ENCODE data around the gene ADARB2. TPM values are rescaled to one million over a fixed set of nuclear protein-coding genes. Genes with fewer than 3 reads are reported as not detected.

ADARB2 gene
- total and polyA plus RNA-seq, 10 of the 15 experiments (the other 5 are each of a cell fraction or from before 2014, with no cell fraction given), result 0.02 to 4.1 (median 0.76) TPM

DNA sequence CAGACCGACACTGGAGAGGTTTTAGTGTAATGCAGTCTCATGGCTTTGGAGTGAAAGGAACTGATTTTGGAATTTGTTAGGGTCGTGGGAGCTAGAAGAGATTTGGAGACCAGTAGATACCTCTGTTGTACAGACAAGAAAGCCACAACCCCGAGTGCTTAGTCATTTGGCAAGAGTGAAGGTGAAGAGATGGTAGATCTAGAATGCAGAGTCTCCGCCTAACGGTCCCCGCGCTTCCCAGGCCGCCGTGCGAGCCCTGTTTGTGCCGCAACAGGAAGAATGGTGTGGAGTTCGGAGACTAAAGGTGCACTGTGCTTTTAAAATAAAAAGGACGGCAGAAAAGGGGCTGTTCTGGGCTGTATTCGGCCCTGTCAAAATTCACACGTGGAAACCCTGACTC is 186.7 kb downstream of the ADARB2 start:
- no peaks in the 10 kb centered on the region for H3K79me2 ChIP-seq (ENCODE audit: control insufficient read depth, insufficient read depth, low read length)
- no peak overlapping the region for H3K4me2 ChIP-seq (ENCODE audit: control insufficient read depth, insufficient read depth)
- ChIA-PET POLR2A (no interaction called here), RAD21 (ENCODE audit: unreplicated experiment) (no interaction called here), SMC1A (ENCODE audit: uncharacterized antibody, unreplicated experiment) (no interaction called here), CTCF (no interaction called here)
- H2AFZ ChIP-seq (ENCODE audit: control insufficient read depth, low read depth, low read length), result no peak overlapping the region
- H3K36me3 ChIP-seq (ENCODE audit: control insufficient read depth in 2 of 2, insufficient read depth in 2 of 2, low read length in 1 of 2), result no peaks in the 10 kb centered on the region
- no peak for ATAC-seq
- no peak for TF ChIP-seq EED (IDR thresholded peaks at IDR 0.05; ENCODE audit: low read depth)
- TF ChIP-seq NR2C2 (IDR thresholded peaks at IDR 0.05; ENCODE audit: borderline replicate concordance, control insufficient read depth, insufficient read length, low read depth), result no peak
- no peak overlapping the region for H3K4me3 ChIP-seq
- H3K27ac ChIP-seq (ENCODE audit: control insufficient read depth, insufficient read depth), result no peak overlapping the region
- no peaks in the 10 kb centered on the region for H4K20me1 ChIP-seq (ENCODE audit: control insufficient read depth, insufficient read depth)
- H3K9ac ChIP-seq (ENCODE audit: control insufficient read depth, insufficient read depth, low read length), result no peak overlapping the region
- H3K4me1 ChIP-seq (ENCODE audit: control insufficient read depth, insufficient read depth, low read length), result peaks cover 7% of the 10 kb centered on the region
- in situ Hi-C loops (cut with MboI), result no loop called here
- H3K27me3 ChIP-seq (replicated peaks in 1 of 2; ENCODE audit: control insufficient read depth in 2 of 2, insufficient read depth in 2 of 2, low read length in 1 of 2), result no peaks in the 10 kb centered on the region
- intact Hi-C loops (cut with micrococcal nuclease; ENCODE audit: unreplicated experiment), result no loop called here
- H3K9me3 ChIP-seq (replicated peaks; ENCODE audit: control insufficient read depth, insufficient read depth, low read length), result no peaks in the 10 kb centered on the region; the same call in 2 of the 3 replicates
- WGBS (ENCODE audit: insufficient coverage, insufficient replicate concordance, low lambda C conversion rate, missing lambda C conversion rate), result 67% methylated on average over 15 of the region's 15 CpGs
- DNase-seq (ENCODE audit: low read depth, low spot score), result no peak
- no peak for FAIRE-seq
- BruUV-seq (replicated peaks), result no TSS peak

DNA sequence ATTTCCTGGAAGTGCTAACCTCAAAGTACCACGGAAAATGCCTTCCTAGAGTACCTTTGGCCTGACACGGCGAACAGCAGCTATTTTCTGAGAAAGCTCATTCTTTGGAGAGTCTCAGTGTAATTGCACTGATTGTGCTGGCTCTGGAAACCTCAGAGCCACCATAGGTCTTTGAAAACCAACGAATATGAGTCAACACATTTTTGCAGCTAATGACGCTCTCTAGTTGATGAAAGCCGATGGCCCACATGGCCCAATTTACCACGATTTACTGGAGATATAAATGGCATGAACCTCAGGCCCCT is 187.1 kb downstream of the ADARB2 start:
- Histone ChIP-seq H3K4me2 (ENCODE audit: control insufficient read depth, insufficient read depth) (no peak overlapping the region), H3K4me3 (no peak overlapping the region), H3K27me3 (replicated peaks in 1 of 2; ENCODE audit: control insufficient read depth in 2 of 2, insufficient read depth in 2 of 2, low read length in 1 of 2) (no peaks in the 10 kb centered on the region), H2AFZ (ENCODE audit: control insufficient read depth, low read depth, low read length) (no peak overlapping the region), H4K20me1 (ENCODE audit: control insufficient read depth, insufficient read depth) (no peaks in the 10 kb centered on the region), H3K79me2 (ENCODE audit: control insufficient read depth, insufficient read depth, low read length) (no peaks in the 10 kb centered on the region), H3K4me1 (ENCODE audit: control insufficient read depth, insufficient read depth, low read length) (peaks cover 7% of the 10 kb centered on the region), H3K9ac (ENCODE audit: control insufficient read depth, insufficient read depth, low read length) (no peak overlapping the region), H3K9me3 (replicated peaks; ENCODE audit: control insufficient read depth, insufficient read depth, low read length) (no peaks in the 10 kb centered on the region; the same call in 2 of the 3 replicates), H3K36me3 (ENCODE audit: control insufficient read depth in 2 of 2, insufficient read depth in 2 of 2, low read length in 1 of 2) (no peaks in the 10 kb centered on the region), H3K27ac (ENCODE audit: control insufficient read depth, insufficient read depth) (no peak overlapping the region)
- in situ Hi-C loops (cut with MboI) (no loop called here), intact Hi-C loops (cut with micrococcal nuclease; ENCODE audit: unreplicated experiment) (no loop called here)
- no TSS peak for BruUV-seq (replicated peaks)
- DNase-seq (ENCODE audit: low read depth, low spot score) (no peak), ATAC-seq (no peak), FAIRE-seq (no peak)
- RAD21 ChIA-PET (ENCODE audit: unreplicated experiment), result no interaction called here
- POLR2A ChIA-PET, result no interaction called here
- SMC1A ChIA-PET (ENCODE audit: uncharacterized antibody, unreplicated experiment), result interaction anchor here (0.7 kb wide), 1 partner anchor 188 kb away, joined by 3 read pairs; no protein-coding TSS in a partner anchor
- 14% methylated on average over 7 of the region's 7 CpGs for WGBS (ENCODE audit: insufficient coverage, insufficient replicate concordance, low lambda C conversion rate, missing lambda C conversion rate)
- CTCF ChIA-PET, result no interaction called here
- TF ChIP-seq, protein P1, sequence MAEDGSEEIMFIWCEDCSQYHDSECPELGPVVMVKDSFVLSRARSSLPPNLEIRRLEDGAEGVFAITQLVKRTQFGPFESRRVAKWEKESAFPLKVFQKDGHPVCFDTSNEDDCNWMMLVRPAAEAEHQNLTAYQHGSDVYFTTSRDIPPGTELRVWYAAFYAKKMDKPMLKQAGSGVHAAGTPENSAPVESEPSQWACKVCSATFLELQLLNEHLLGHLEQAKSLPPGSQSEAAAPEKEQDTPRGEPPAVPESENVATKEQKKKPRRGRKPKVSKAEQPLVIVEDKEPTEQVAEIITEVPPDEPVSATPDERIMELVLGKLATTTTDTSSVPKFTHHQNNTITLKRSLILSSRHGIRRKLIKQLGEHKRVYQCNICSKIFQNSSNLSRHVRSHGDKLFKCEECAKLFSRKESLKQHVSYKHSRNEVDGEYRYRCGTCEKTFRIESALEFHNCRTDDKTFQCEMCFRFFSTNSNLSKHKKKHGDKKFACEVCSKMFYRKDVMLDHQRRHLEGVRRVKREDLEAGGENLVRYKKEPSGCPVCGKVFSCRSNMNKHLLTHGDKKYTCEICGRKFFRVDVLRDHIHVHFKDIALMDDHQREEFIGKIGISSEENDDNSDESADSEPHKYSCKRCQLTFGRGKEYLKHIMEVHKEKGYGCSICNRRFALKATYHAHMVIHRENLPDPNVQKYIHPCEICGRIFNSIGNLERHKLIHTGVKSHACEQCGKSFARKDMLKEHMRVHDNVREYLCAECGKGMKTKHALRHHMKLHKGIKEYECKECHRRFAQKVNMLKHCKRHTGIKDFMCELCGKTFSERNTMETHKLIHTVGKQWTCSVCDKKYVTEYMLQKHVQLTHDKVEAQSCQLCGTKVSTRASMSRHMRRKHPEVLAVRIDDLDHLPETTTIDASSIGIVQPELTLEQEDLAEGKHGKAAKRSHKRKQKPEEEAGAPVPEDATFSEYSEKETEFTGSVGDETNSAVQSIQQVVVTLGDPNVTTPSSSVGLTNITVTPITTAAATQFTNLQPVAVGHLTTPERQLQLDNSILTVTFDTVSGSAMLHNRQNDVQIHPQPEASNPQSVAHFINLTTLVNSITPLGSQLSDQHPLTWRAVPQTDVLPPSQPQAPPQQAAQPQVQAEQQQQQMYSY (CRISPR knock-in tag; IDR thresholded peaks at IDR 0.05), result no peak
- TF ChIP-seq NRF1 (conservative IDR thresholded peaks at IDR 0.05; ENCODE audit: low read depth, low read length) (no peak), FOS (IDR thresholded peaks at IDR 0.05; ENCODE audit: borderline replicate concordance, extremely low read depth, insufficient read length) (no peak), JUNB (IDR thresholded peaks at IDR 0.05) (no peak), ZSCAN29 (IDR thresholded peaks at IDR 0.05) (no peak), POU2F2 (IDR thresholded peaks at IDR 0.05; ENCODE audit: borderline replicate concordance, low read depth, low read length) (no peak), HCFC1 (IDR thresholded peaks at IDR 0.05; ENCODE audit: low read length) (no peak), PAX5 (IDR thresholded peaks at IDR 0.05; ENCODE audit: borderline replicate concordance, low read depth, low read length) (no peak), MXI1 (IDR thresholded peaks at IDR 0.05; ENCODE audit: low read depth, low read length) (no peak), MYC (IDR thresholded peaks at IDR 0.05; ENCODE audit: insufficient read depth, insufficient read length, insufficient replicate concordance, low read length, severe bottlenecking) (no peak), STAT1 (conservative IDR thresholded peaks at IDR 0.05) (no peak)
- TF ChIP-seq, protein P2, sequence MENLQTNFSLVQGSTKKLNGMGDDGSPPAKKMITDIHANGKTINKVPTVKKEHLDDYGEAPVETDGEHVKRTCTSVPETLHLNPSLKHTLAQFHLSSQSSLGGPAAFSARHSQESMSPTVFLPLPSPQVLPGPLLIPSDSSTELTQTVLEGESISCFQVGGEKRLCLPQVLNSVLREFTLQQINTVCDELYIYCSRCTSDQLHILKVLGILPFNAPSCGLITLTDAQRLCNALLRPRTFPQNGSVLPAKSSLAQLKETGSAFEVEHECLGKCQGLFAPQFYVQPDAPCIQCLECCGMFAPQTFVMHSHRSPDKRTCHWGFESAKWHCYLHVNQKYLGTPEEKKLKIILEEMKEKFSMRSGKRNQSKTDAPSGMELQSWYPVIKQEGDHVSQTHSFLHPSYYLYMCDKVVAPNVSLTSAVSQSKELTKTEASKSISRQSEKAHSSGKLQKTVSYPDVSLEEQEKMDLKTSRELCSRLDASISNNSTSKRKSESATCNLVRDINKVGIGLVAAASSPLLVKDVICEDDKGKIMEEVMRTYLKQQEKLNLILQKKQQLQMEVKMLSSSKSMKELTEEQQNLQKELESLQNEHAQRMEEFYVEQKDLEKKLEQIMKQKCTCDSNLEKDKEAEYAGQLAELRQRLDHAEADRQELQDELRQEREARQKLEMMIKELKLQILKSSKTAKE (IDR thresholded peaks at IDR 0.05; ENCODE audit: low read depth, poor library complexity, severe bottlenecking), result no peak

Data from GM12878 (cell line).